Panc1 (cell line): ENCODE data around the gene PNMA5. TPM values are rescaled to one million over a fixed set of nuclear protein-coding genes. Genes with fewer than 3 reads are reported as not detected.

Experiments
- ATAC-seq: fragments of 200-7000 bp; cut with Tn5 transposase; 2 replicates; pipeline ENCODE4 v1.9.1; 2020; ENCODE audit warnings: mild to moderate bottlenecking, moderate library complexity
- BruUV-seq: library from RNA; stranded (reverse); fragments of 400-500 nt; replicated peaks from 2 replicates; lab custom pipeline; 2021; lab: Mats Ljungman, UMichigan
- CTCF ChIA-PET: fragments of 300-600 bp; sonication (Branson Sonifier 250); formaldehyde crosslinking; loops from one replicate; lab custom pipeline; 2022; ENCODE audit warnings: antibody characterized with exemption; lab: Charles Lee
- POLR2A ChIA-PET: fragments of 300-600 bp; sonication (Branson Sonifier 250); formaldehyde crosslinking; loops from one replicate; lab custom pipeline; 2022; ENCODE audit warnings: antibody characterized with exemption; lab: Charles Lee
- DNase-seq: peaks from one replicate; pipeline ENCODE4 v3.0.0-alpha.2; 2010; ENCODE audit warnings: low read depth, low spot score
- H3K27ac ChIP-seq: 2 replicates; pipeline ENCODE4 v1.5.1; 2011; ENCODE audit warnings: mild to moderate bottlenecking, low read length, inconsistent platforms
- H3K27me3 ChIP-seq: fragments of 200-500 bp; sonication (Bioruptor generic); 2 replicates; pipeline ENCODE4 v1.6.0; 2014; ENCODE audit warnings: low read length, inconsistent platforms; ENCODE audit not compliant: control insufficient read depth, insufficient read depth
- H3K36me3 ChIP-seq: fragments of 200-500 bp; sonication (Bioruptor generic); 2 replicates; pipeline ENCODE4 v1.5.1; 2014; ENCODE audit warnings: inconsistent platforms, mild to moderate bottlenecking, low read length, moderate library complexity; ENCODE audit not compliant: control insufficient read depth, insufficient read depth
- H3K4me1 ChIP-seq: 2 replicates; pipeline ENCODE4 v1.5.1; 2011; ENCODE audit warnings: inconsistent platforms, mild to moderate bottlenecking, low read length, moderate library complexity; ENCODE audit not compliant: control insufficient read depth, insufficient read depth
- H3K4me3 ChIP-seq, 2 experiments: 2 replicates each; pipeline ENCODE4 v1.5.1; 2011 to 2012; ENCODE audit warnings: low read depth in 2 of 2, low read length in 2 of 2, mild to moderate bottlenecking in 2 of 2, inconsistent platforms in 1 of 2, moderate library complexity in 1 of 2
- H3K9me3 ChIP-seq: fragments of 200-500 bp; sonication (Bioruptor generic); 2 replicates; pipeline ENCODE4 v1.5.1; 2014; ENCODE audit warnings: low read depth, mild to moderate bottlenecking, inconsistent platforms, low read length, moderate library complexity; ENCODE audit not compliant: control insufficient read depth, insufficient read depth
- CTCF ChIP-seq: fragments of 450-650 bp; IDR thresholded peaks from 2 replicates; pipeline ENCODE4 v1.5.1; 2017; ENCODE audit warnings: mild to moderate bottlenecking
- POLR2AphosphoS5 ChIP-seq: IDR thresholded peaks from 2 replicates; pipeline ENCODE4 v1.6.1; 2012; ENCODE audit warnings: mild to moderate bottlenecking, low read depth, low read length, moderate library complexity
- REST ChIP-seq, 2 experiments: IDR thresholded peaks; 2 replicates each; pipeline ENCODE4 v1.6.1; 2011 to 2012; ENCODE audit warnings: low read depth in 2 of 2, control low read depth in 1 of 2, low read length in 1 of 2, mild to moderate bottlenecking in 1 of 2, moderate library complexity in 1 of 2; ENCODE audit not compliant: insufficient read depth in 1 of 2
- SIN3A ChIP-seq: IDR thresholded peaks from 2 replicates; pipeline ENCODE4 v1.6.1; 2012; ENCODE audit warnings: low read depth, mild to moderate bottlenecking, low read length, moderate library complexity, borderline replicate concordance; ENCODE audit not compliant: insufficient read depth
- TCF7L2 ChIP-seq: IDR thresholded peaks from 2 replicates; pipeline ENCODE4 v1.6.1; 2011; ENCODE audit warnings: mild to moderate bottlenecking, low read depth, low read length, inconsistent platforms
- in situ Hi-C: cut with HindIII; loops from 2 replicates; pipeline ENCODE4 v1.10.0; 2016; ENCODE audit warnings: low sequenced_read_pairs, low pct_unique_long_range_greater_than_20kb
- intact Hi-C: fragments of 100-400 bp; cut with micrococcal nuclease; formaldehyde crosslinking; loops from one replicate; pipeline ENCODE4 v1.10.0; 2022; ENCODE audit not compliant: unreplicated experiment
- total RNA-seq: library from RNA; stranded (reverse); gene quantifications from one replicate; pipeline ENCODE4 v1.2.1, GENCODE V29; 2021; ENCODE audit not compliant: unreplicated experiment

Gene PNMA5
- total RNA-seq, 1 experiment from 2014 or later = not detected

GRCh38 chrX:153030801-153031200, 36.9 kb upstream of the PNMA5 start:
- no peaks in the 10 kb centered on the region for H3K27me3 ChIP-seq
- no peak overlapping the region for H3K4me3 ChIP-seq
- intact Hi-C loops = loop anchor here (5.0 to 10.0 kb wide), 2 partner anchors 404 to 476 kb away; no protein-coding TSS in a partner anchor
- no TSS peak for BruUV-seq
- no peak overlapping the region for H3K27ac ChIP-seq
- no peak for DNase-seq
- no peaks in the 10 kb centered on the region for H3K9me3 ChIP-seq
- in situ Hi-C loops = no loop called here
- no peak for ATAC-seq
- CTCF ChIA-PET = no interaction called here
- H3K36me3 ChIP-seq = no peaks in the 10 kb centered on the region
- no peaks in the 10 kb centered on the region for H3K4me1 ChIP-seq
- no peak for TF ChIP-seq TCF7L2
- TF ChIP-seq SIN3A = no peak
- no peak for TF ChIP-seq REST (IDR thresholded peaks at IDR 0.05; ENCODE audit: insufficient read depth in 1 of 2, low read depth in 2 of 2, low read length in 1 of 2)
- no peak for TF ChIP-seq CTCF
- TF ChIP-seq POLR2AphosphoS5 = no peak
- POLR2A ChIA-PET = no interaction called here

GRCh38 chrX:153029875-153030274, 36.0 kb upstream of the PNMA5 start:
- Histone ChIP-seq H3K36me3 (no peaks in the 10 kb centered on the region), H3K9me3 (no peaks in the 10 kb centered on the region), H3K27me3 (no peaks in the 10 kb centered on the region), H3K4me1 (no peaks in the 10 kb centered on the region), H3K4me3 (no peak overlapping the region), H3K27ac (no peak overlapping the region)
- ATAC-seq (no peak), DNase-seq (no peak)
- in situ Hi-C loops = no loop called here
- no TSS peak for BruUV-seq
- no peak for TF ChIP-seq REST (IDR thresholded peaks at IDR 0.05; ENCODE audit: insufficient read depth in 1 of 2, low read depth in 2 of 2, low read length in 1 of 2)
- no peak for TF ChIP-seq CTCF
- no peak for TF ChIP-seq TCF7L2
- TF ChIP-seq SIN3A = no peak
- no peak for TF ChIP-seq POLR2AphosphoS5
- POLR2A ChIA-PET = no interaction called here
- intact Hi-C loops = loop anchor here (5.0 to 10.0 kb wide), 2 partner anchors 405 to 477 kb away; no protein-coding TSS in a partner anchor
- CTCF ChIA-PET = no interaction called here
